ENCODE data around the gene ARL10. TPM values are rescaled to one million over a fixed set of nuclear protein-coding genes. Genes with fewer than 3 reads are reported as not detected.

Gene ARL10
- total RNA-seq, 2 experiments from 2014 or later: 8.6 to 11.0 TPM

Small RNA genes lying within 50 kb of the gene (microRNA-seq; reads per million reads assigned to microRNA genes)
- gene MIR1271: 6.9 reads per million, percentile 13 among the genes with 10 or more reads in this experiment

Other genes with a start within 250 kb of the ARL10 start
- 10 to 100 TPM; 25.7 to 26.3 TPM for gene SIMC1, start 127.1 kb upstream of the ARL10 start, total RNA-seq
- 10 to 100 TPM; 51.0 to 55.7 TPM for gene KIAA1191, start 3.7 kb upstream of the ARL10 start, total RNA-seq
- 10 to 100 TPM; 44.5 to 46.3 TPM for gene NOP16, start 23.1 kb downstream of the ARL10 start, total RNA-seq
- 100 to 1,000 TPM; 129 to 142 TPM for gene HIGD2A, start 23.3 kb downstream of the ARL10 start, total RNA-seq
- 10 to 100 TPM; 65.4 to 67.7 TPM for gene CLTB, start 51.1 kb downstream of the ARL10 start, total RNA-seq
- gene FAF2, start 82.9 kb downstream of the ARL10 start, total RNA-seq: 10 to 100 TPM; 31.3 to 31.4 TPM
- 10 to 100 TPM; 88.3 to 92.7 TPM for gene RNF44, start 171.9 kb downstream of the ARL10 start, total RNA-seq
- gene CDHR2, start 183.9 kb downstream of the ARL10 start, total RNA-seq: 1 to 10 TPM; 2.1 to 2.2 TPM
- gene GPRIN1, start 244.7 kb downstream of the ARL10 start, total RNA-seq: 1 to 10 TPM; 1.9 to 2.5 TPM